GM12878 (cell line): Measurements from ENCODE around the gene PHF2. TPM values are rescaled to one million over a fixed set of nuclear protein-coding genes. Genes with fewer than 3 reads are reported as not detected.

ENCODE experiments used
- ATAC-seq: fragments of 200-7000 bp; cut with Tn5 transposase; 3 replicates; pipeline ENCODE4 v1.9.1; 2020; ENCODE audit warnings: mild to moderate bottlenecking, moderate library complexity
- BruUV-seq: library from RNA; stranded (reverse); fragments of 400-500 nt; replicated peaks from 2 replicates; lab custom pipeline; 2021; lab: Mats Ljungman, UMichigan
- CTCF ChIA-PET: fragments of 300-600 bp; sonication (Branson Sonifier 250); formaldehyde crosslinking; extraction: SDS; loops from one replicate; lab custom pipeline; 2021; ENCODE audit warnings: inconsistent platforms; lab: Yijun Ruan, JAX
- POLR2A ChIA-PET: fragments of 350-600 bp; formaldehyde crosslinking; extraction: SDS; loops from one replicate; lab custom pipeline; 2021; ENCODE audit warnings: inconsistent platforms; lab: Charles Lee
- RAD21 ChIA-PET: fragments of 300-600 bp; sonication (Branson Sonifier 250); formaldehyde crosslinking; loops from one replicate; lab custom pipeline; 2023; ENCODE audit warnings: antibody characterized with exemption; ENCODE audit not compliant: unreplicated experiment; lab: Charles Lee
- SMC1A ChIA-PET: fragments of 300-600 bp; sonication (Branson Sonifier 250); formaldehyde crosslinking; loops from one replicate; lab custom pipeline; 2023; ENCODE audit not compliant: unreplicated experiment, uncharacterized antibody; lab: Charles Lee
- DNase-seq: peaks from one replicate; pipeline ENCODE4 v3.0.0-alpha.2; 2011; ENCODE audit warnings: low read depth, low spot score
- FAIRE-seq: peaks from 3 replicates; lab custom pipeline; 2011; peaks lifted over from hg19 to GRCh38; lab: Jason Lieb, UNC
- H2AFZ ChIP-seq: 2 replicates; pipeline ENCODE4 v1.6.0; 2011; ENCODE audit warnings: low read depth, low read length, control low read depth; ENCODE audit not compliant: control insufficient read depth
- H3K27ac ChIP-seq: 2 replicates; pipeline ENCODE4 v1.5.1; 2011; ENCODE audit warnings: control low read depth; ENCODE audit not compliant: control insufficient read depth, insufficient read depth
- H3K27me3 ChIP-seq, 2 experiments: replicated peaks in 1 of 2; 2 replicates each; pipeline versions ENCODE4 v1.6.0 to v1.6.1; 2011; ENCODE audit warnings: low read length in 1 of 2; ENCODE audit not compliant: control insufficient read depth in 2 of 2, insufficient read depth in 2 of 2
- H3K36me3 ChIP-seq, 2 experiments: 2 replicates each; pipeline ENCODE4 v1.5.1; 2011; ENCODE audit warnings: low read length in 1 of 2; ENCODE audit not compliant: control insufficient read depth in 2 of 2, insufficient read depth in 2 of 2
- H3K4me1 ChIP-seq: 2 replicates; pipeline ENCODE4 v1.6.1; 2011; ENCODE audit warnings: mild to moderate bottlenecking, low read length, moderate library complexity, mixed read lengths; ENCODE audit not compliant: control insufficient read depth, insufficient read depth
- H3K4me2 ChIP-seq: 2 replicates; pipeline ENCODE4 v1.6.0; 2011; ENCODE audit warnings: control low read depth; ENCODE audit not compliant: control insufficient read depth, insufficient read depth
- H3K4me3 ChIP-seq: fragments of 200-600 bp; sonication (generic); 2 replicates; pipeline ENCODE4 v1.5.1; 2016
- H3K79me2 ChIP-seq: 2 replicates; pipeline ENCODE4 v1.6.0; 2011; ENCODE audit warnings: low read length; ENCODE audit not compliant: control insufficient read depth, insufficient read depth
- H3K9ac ChIP-seq: 2 replicates; pipeline ENCODE4 v1.8.0; 2011; ENCODE audit warnings: low read length, control low read depth, mixed read lengths; ENCODE audit not compliant: control insufficient read depth, insufficient read depth
- H3K9me3 ChIP-seq: replicated peaks from 3 replicates; pipeline ENCODE4 v1.5.1; 2011; ENCODE audit warnings: mild to moderate bottlenecking, low read length; ENCODE audit not compliant: control insufficient read depth, insufficient read depth
- H4K20me1 ChIP-seq: 2 replicates; pipeline ENCODE4 v1.6.0; 2011; ENCODE audit not compliant: control insufficient read depth, insufficient read depth
- BHLHE40 ChIP-seq, 2 experiments: fragments of 450-650 bp in 1 of 2; IDR thresholded peaks; 2 replicates each; pipeline ENCODE4 v1.6.1; 2011 to 2017; ENCODE audit warnings: low read depth in 2 of 2, borderline replicate concordance in 1 of 2, improper control_type of control experiment in 1 of 2, low read length in 1 of 2, mild to moderate bottlenecking in 1 of 2
- E2F8 ChIP-seq: fragments of 450-650 bp; IDR thresholded peaks from 2 replicates; pipeline ENCODE4 v1.6.1; 2018; ENCODE audit warnings: mild to moderate bottlenecking, low read depth, moderate library complexity; ENCODE audit not compliant: partially characterized antibody
- EZH2 ChIP-seq: IDR thresholded peaks from 2 replicates; pipeline ENCODE4 v1.6.1; 2012; ENCODE audit warnings: low read depth, mild to moderate bottlenecking, control low read depth, inconsistent platforms, low read length, borderline replicate concordance; ENCODE audit not compliant: control insufficient read depth
- HCFC1 ChIP-seq: fragments of 150-350 bp; IDR thresholded peaks from 2 replicates; pipeline ENCODE4 v1.6.1; 2014; ENCODE audit warnings: low read length
- JUND ChIP-seq: IDR thresholded peaks from 2 replicates; pipeline ENCODE4 v1.6.1; 2012; ENCODE audit warnings: low read depth, mild to moderate bottlenecking, low read length, improper control_type of control experiment, moderate library complexity
- KDM1A ChIP-seq: fragments of 200-600 bp; sonication (generic); IDR thresholded peaks from 2 replicates; pipeline ENCODE4 v1.6.1; 2016; ENCODE audit warnings: borderline replicate concordance
- SRF ChIP-seq, 2 experiments: IDR thresholded peaks; 2 replicates each; pipeline ENCODE4 v1.6.1; 2011; ENCODE audit warnings: low read depth in 2 of 2, low read length in 2 of 2, mild to moderate bottlenecking in 1 of 2, moderate library complexity in 1 of 2
- TAF1 ChIP-seq: IDR thresholded peaks from 2 replicates; pipeline ENCODE4 v1.6.1; 2011; ENCODE audit warnings: mild to moderate bottlenecking, low read depth, low read length, borderline replicate concordance
- ZBTB4 ChIP-seq: fragments of 450-650 bp; formaldehyde crosslinking; IDR thresholded peaks from 2 replicates; pipeline ENCODE4 v1.4.0; 2022; ENCODE audit warnings: mild to moderate bottlenecking, moderate library complexity
- ZNF384 ChIP-seq: IDR thresholded peaks from 2 replicates; pipeline ENCODE4 v1.6.1; 2012; ENCODE audit warnings: low read depth, mild to moderate bottlenecking, low read length, improper control_type of control experiment, borderline replicate concordance
- ZZZ3 ChIP-seq: IDR thresholded peaks from 2 replicates; pipeline ENCODE4 v1.6.1; 2011; ENCODE audit warnings: low read depth; ENCODE audit not compliant: control insufficient read depth, insufficient read length
- WGBS: methylation state at CpG from one replicate; pipeline ENCODE4 v1.1.6; 2016; ENCODE audit warnings: low lambda C conversion rate; ENCODE audit not compliant: insufficient replicate concordance, insufficient coverage; ENCODE audit errors: missing lambda C conversion rate; 5-methylcytosine and 5-hydroxymethylcytosine counted together
- in situ Hi-C: fragments of 300-500 bp; cut with MboI; formaldehyde crosslinking; loops from 9 replicates; pipeline ENCODE4 v1.14.3; 2018; ENCODE audit warnings: mixed read lengths
- intact Hi-C: fragments of 100-400 bp; cut with micrococcal nuclease; formaldehyde crosslinking; loops from one replicate; pipeline ENCODE4 v1.14.2; 2022; ENCODE audit not compliant: unreplicated experiment
- polyA plus RNA-seq, 11 experiments: library from polyadenylated mRNA; depleted of rRNA in 4 of 11; unstranded in 6 of 11; stranded (reverse) in 5 of 11; fragments of >200 nt; fragmentation: Nextera tagmentation in 4 of 11; fragmentation: Illumina TruSeq in 1 of 11; extraction: Ambion mirVana in 4 of 11; extraction: Trizol in 1 of 11; gene quantifications; 1 replicate in 1 of 11; 2 replicates in 10 of 11; pipeline versions ENCODE4 v1.2.1 to v1.2.3, GENCODE V29; 2011 to 2016; ENCODE audit warnings: inconsistent platforms in 2 of 11, missing spikeins in 2 of 11, low read depth in 1 of 11
- total RNA-seq, 4 experiments: library from RNA; depleted of rRNA in 3 of 4; stranded (reverse); fragments of >200 nt in 3 of 4; fragmentation: Illumina TruSeq in 1 of 4; extraction: Trizol in 1 of 4; gene quantifications; 2 replicates each; pipeline versions ENCODE4 v1.2.1 to v1.2.3, GENCODE V29; 2013 to 2021
- TF ChIP-seq, protein P1 (sequence below): IDR thresholded peaks from 2 replicates; pipeline ENCODE4 v1.6.1; 2012; ENCODE audit warnings: low read depth, low read length, improper control_type of control experiment

Gene PHF2
- total and polyA plus RNA-seq, 10 of the 15 experiments (the other 5 are each of a cell fraction or from before 2014, with no cell fraction given): 0.34 to 13.3 (median 5.5) TPM

GRCh38 chr9:93679536-93680442, 103.4 kb downstream of the PHF2 start:
- Histone ChIP-seq H3K27ac (no peak overlapping the region), H3K9ac (no peak overlapping the region), H2AFZ (no peak overlapping the region), H3K4me2 (no peak overlapping the region), H4K20me1 (no peaks in the 10 kb centered on the region), H3K4me3 (no peak overlapping the region), H3K27me3 (no peaks in the 10 kb centered on the region), H3K4me1 (no peaks in the 10 kb centered on the region), H3K79me2 (no peaks in the 10 kb centered on the region), H3K36me3 (no peaks in the 10 kb centered on the region; a peak in 1 of 4 replicates), H3K9me3 (no peaks in the 10 kb centered on the region)
- BruUV-seq: no TSS peak
- ChIA-PET SMC1A (no interaction called here), RAD21 (no interaction called here), POLR2A (no interaction called here), CTCF (interaction anchor here (1.1 to 5.5 kb wide), 2 partner anchors 280 to 283 kb away, joined by 3 to 36 read pairs; no protein-coding TSS in a partner anchor)
- DNase-seq (no peak), FAIRE-seq (no peak), ATAC-seq (no peak)
- WGBS: 79% methylated on average over 18 of the region's 18 CpGs
- intact Hi-C loops: loop anchor here (10.0 kb wide), 1 partner anchor 535 kb away; no protein-coding TSS in a partner anchor
- in situ Hi-C loops: loop anchor here (5.0 kb wide), 1 partner anchor 288 kb away; no protein-coding TSS in a partner anchor
- TF ChIP-seq KDM1A (no peak), EZH2 (no peak), BHLHE40 (IDR thresholded peaks at IDR 0.05; ENCODE audit: borderline replicate concordance in 1 of 2, low read depth in 2 of 2, low read length in 1 of 2) (no peak), ZNF384 (no peak), E2F8 (no peak), ZZZ3 (no peak), JUND (no peak), TAF1 (no peak), SRF (IDR thresholded peaks at IDR 0.05; ENCODE audit: low read depth in 2 of 2, low read length in 2 of 2) (no peak), ZBTB4 (CRISPR knock-in tag) (no peak), HCFC1 (no peak)
- TF ChIP-seq, protein P1, sequence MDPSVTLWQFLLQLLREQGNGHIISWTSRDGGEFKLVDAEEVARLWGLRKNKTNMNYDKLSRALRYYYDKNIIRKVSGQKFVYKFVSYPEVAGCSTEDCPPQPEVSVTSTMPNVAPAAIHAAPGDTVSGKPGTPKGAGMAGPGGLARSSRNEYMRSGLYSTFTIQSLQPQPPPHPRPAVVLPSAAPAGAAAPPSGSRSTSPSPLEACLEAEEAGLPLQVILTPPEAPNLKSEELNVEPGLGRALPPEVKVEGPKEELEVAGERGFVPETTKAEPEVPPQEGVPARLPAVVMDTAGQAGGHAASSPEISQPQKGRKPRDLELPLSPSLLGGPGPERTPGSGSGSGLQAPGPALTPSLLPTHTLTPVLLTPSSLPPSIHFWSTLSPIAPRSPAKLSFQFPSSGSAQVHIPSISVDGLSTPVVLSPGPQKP: no peak
